DND-41 (cell line): Measurements from ENCODE around the gene CASQ2.

Experiments used
- ATAC-seq: fragments of 200-7000 bp; cut with Tn5 transposase; 3 replicates; pipeline ENCODE4 v1.9.1; 2021; ENCODE audit warnings: low read depth; ENCODE audit not compliant: insufficient read depth
- DNase-seq: peaks from one replicate; pipeline ENCODE4 v3.0.0-alpha.2; 2020
- H2AFZ ChIP-seq: 2 replicates; pipeline ENCODE4 v1.6.0; 2012; ENCODE audit warnings: low read depth, low read length
- H3K27ac ChIP-seq: 2 replicates; pipeline ENCODE4 v1.5.1; 2012; ENCODE audit warnings: low read length, inconsistent platforms
- H3K27me3 ChIP-seq: fragments of 200-600 bp; sonication (generic); 2 replicates; pipeline ENCODE4 v1.6.0; 2012; ENCODE audit warnings: low read length, mild to moderate bottlenecking, inconsistent platforms; ENCODE audit not compliant: insufficient read depth, poor library complexity
- H3K36me3 ChIP-seq: 2 replicates; pipeline ENCODE4 v1.5.1; 2012; ENCODE audit warnings: low read length, inconsistent platforms; ENCODE audit not compliant: insufficient read depth
- H3K4me1 ChIP-seq: 2 replicates; pipeline ENCODE4 v1.5.1; 2012; ENCODE audit warnings: mild to moderate bottlenecking, low read length; ENCODE audit not compliant: insufficient read depth
- H3K4me2 ChIP-seq: 2 replicates; pipeline ENCODE4 v1.6.0; 2012; ENCODE audit warnings: mild to moderate bottlenecking, moderate library complexity, low read length, inconsistent platforms; ENCODE audit not compliant: insufficient read depth
- H3K4me3 ChIP-seq, 2 experiments: fragments of 200-600 bp in 1 of 2; shearing (Covaris generic) in 1 of 2; 2 replicates each; pipeline ENCODE4 v1.5.1; 2012 to 2016; ENCODE audit warnings: inconsistent platforms in 2 of 2, low read length in 2 of 2, mild to moderate bottlenecking in 2 of 2, low read depth in 1 of 2, moderate library complexity in 1 of 2
- H3K79me2 ChIP-seq: 2 replicates; pipeline ENCODE4 v1.6.0; 2012; ENCODE audit warnings: low read length, inconsistent platforms; ENCODE audit not compliant: insufficient read depth
- H3K9ac ChIP-seq: 2 replicates; pipeline ENCODE4 v1.6.0; 2012; ENCODE audit warnings: low read depth, mild to moderate bottlenecking, inconsistent platforms, low read length, moderate library complexity
- H3K9me3 ChIP-seq: 2 replicates; pipeline ENCODE4 v1.5.1; 2012; ENCODE audit warnings: low read length, moderate library complexity, mild to moderate bottlenecking, inconsistent platforms; ENCODE audit not compliant: insufficient read depth, severe bottlenecking
- H4K20me1 ChIP-seq: 2 replicates; pipeline ENCODE4 v1.6.0; 2012; ENCODE audit warnings: low read length; ENCODE audit not compliant: insufficient read depth
- CTCF ChIP-seq: IDR thresholded peaks from 2 replicates; pipeline ENCODE4 v1.5.1; 2012; ENCODE audit warnings: borderline replicate concordance, low read length, moderate library complexity, mild to moderate bottlenecking; ENCODE audit not compliant: poor library complexity, severe bottlenecking; ENCODE audit errors: extremely low read depth
- EZH2 ChIP-seq: IDR thresholded peaks from 3 replicates; pipeline ENCODE4 v1.6.1; 2012; ENCODE audit warnings: borderline replicate concordance, low read depth, mild to moderate bottlenecking, moderate library complexity, low read length, inconsistent platforms; ENCODE audit not compliant: severe bottlenecking

The CASQ2 gene

GRCh38 chr1:115713906-115714305, 54.6 kb downstream of the CASQ2 start:
- Histone ChIP-seq H3K27me3 (no peaks in the 10 kb centered on the region), H3K27ac (no peak overlapping the region), H3K4me2 (no peak overlapping the region), H3K4me3 (no peak overlapping the region), H3K4me1 (peaks cover 18% of the 10 kb centered on the region), H4K20me1 (no peaks in the 10 kb centered on the region), H3K36me3 (no peaks in the 10 kb centered on the region), H3K9me3 (no peaks in the 10 kb centered on the region), H2AFZ (no peak overlapping the region), H3K9ac (no peak overlapping the region), H3K79me2 (no peaks in the 10 kb centered on the region)
- DNase-seq (no peak), ATAC-seq (no peak)
- TF ChIP-seq EZH2 (no peak), CTCF (no peak)

GRCh38 chr1:115712911-115713609, 55.5 kb downstream of the CASQ2 start:
- Histone ChIP-seq H3K4me1 (peaks cover 18% of the 10 kb centered on the region), H3K27ac (no peak overlapping the region), H3K27me3 (no peaks in the 10 kb centered on the region), H3K9ac (no peak overlapping the region), H2AFZ (no peak overlapping the region), H3K4me3 (no peak overlapping the region), H3K4me2 (no peak overlapping the region), H4K20me1 (no peaks in the 10 kb centered on the region), H3K9me3 (no peaks in the 10 kb centered on the region), H3K36me3 (no peaks in the 10 kb centered on the region), H3K79me2 (no peaks in the 10 kb centered on the region)
- DNase-seq (no peak), ATAC-seq (no peak)
- no peak for TF ChIP-seq CTCF
- TF ChIP-seq EZH2, result no peak

GRCh38 chr1:115710859-115711624, 57.5 kb downstream of the CASQ2 start:
- Histone ChIP-seq H3K36me3 (no peaks in the 10 kb centered on the region), H3K4me1 (peaks cover 18% of the 10 kb centered on the region), H3K27ac (peak overlapping the region; percentile 51; the same call in 1 of the 2 replicates), H3K79me2 (no peaks in the 10 kb centered on the region), H3K27me3 (no peaks in the 10 kb centered on the region), H4K20me1 (no peaks in the 10 kb centered on the region), H3K4me3 (no peak overlapping the region), H3K4me2 (no peak overlapping the region), H3K9ac (no peak overlapping the region), H2AFZ (no peak overlapping the region), H3K9me3 (no peaks in the 10 kb centered on the region)
- DNase-seq (peak; percentile 70), ATAC-seq (peak; percentile 98)
- TF ChIP-seq EZH2, result no peak
- TF ChIP-seq CTCF, result no peak
